Measurements from ENCODE around the gene GABRA5.

- TF ChIP-seq EZH2 (IDR thresholded peaks at IDR 0.05; ENCODE audit: low read length, missing control alignments) (no peak), CTCF (conservative IDR thresholded peaks at IDR 0.05 in 1 of 2, IDR thresholded peaks at IDR 0.05 in 1 of 2; ENCODE audit: low read depth in 1 of 2, low read length in 2 of 2) (no peak)
Observed at GRCh38 chr15:26921433-26921832, 54.6 kb downstream of the GABRA5 start.
